HepG2 (cell line): ENCODE data around the gene FUBP3. TPM values are rescaled to one million over a fixed set of nuclear protein-coding genes. Genes with fewer than 3 reads are reported as not detected.
A peak's percentile ranks its signal among the peaks of the same experiment; 100 is the strongest.

Source experiments
- ESRRA ChIP-seq: sonication (generic); formaldehyde crosslinking; IDR thresholded peaks from 2 replicates; pipeline ENCODE4 v1.5.1; 2020; ENCODE audit warnings: mild to moderate bottlenecking, low read depth, missing genetic modification reagents
- FOXO4 ChIP-seq: sonication (generic); formaldehyde crosslinking; conservative IDR thresholded peaks from 2 replicates; pipeline ENCODE4 v1.8.1; 2023; ENCODE audit warnings: missing genetic modification reagents
- GATAD2A ChIP-seq: IDR thresholded peaks from 2 replicates; pipeline ENCODE4 v1.6.1; 2016
- HOXA9 ChIP-seq: sonication (generic); formaldehyde crosslinking; IDR thresholded peaks from 2 replicates; pipeline ENCODE4 v1.8.1; 2022; ENCODE audit warnings: missing genetic modification reagents, mild to moderate bottlenecking, moderate library complexity, borderline replicate concordance
- JDP2 ChIP-seq: sonication (generic); formaldehyde crosslinking; IDR thresholded peaks from 2 replicates; pipeline ENCODE4 v1.8.1; 2022; ENCODE audit warnings: missing genetic modification reagents, borderline replicate concordance
- KDM6A ChIP-seq: IDR thresholded peaks from 2 replicates; pipeline ENCODE4 v1.6.1; 2016; ENCODE audit warnings: low read depth
- KLF11 ChIP-seq: IDR thresholded peaks from 2 replicates; pipeline ENCODE4 v1.6.1; 2016; ENCODE audit warnings: missing compliant biosample characterization
- RBM39 ChIP-seq: fragments of 200-400 bp; formaldehyde crosslinking; IDR thresholded peaks from one replicate; pipeline ENCODE4 v1.6.1; 2018; ENCODE audit warnings: antibody characterized with exemption, mild to moderate bottlenecking, low read depth, low read length; ENCODE audit not compliant: poor library complexity, severe bottlenecking
- RORA ChIP-seq: sonication (generic); formaldehyde crosslinking; IDR thresholded peaks from 2 replicates; pipeline ENCODE4 v1.5.0; 2020; ENCODE audit warnings: mild to moderate bottlenecking, missing genetic modification reagents, moderate library complexity
- SALL1 ChIP-seq: sonication (generic); formaldehyde crosslinking; IDR thresholded peaks from 2 replicates; pipeline ENCODE4 v1.8.0; 2022; ENCODE audit warnings: mild to moderate bottlenecking, missing genetic modification reagents
- TCF12 ChIP-seq, 2 experiments: fragments of 450-650 bp in 1 of 2; sonication (generic) in 1 of 2; formaldehyde crosslinking in 1 of 2; IDR thresholded peaks; 2 replicates each; pipeline versions ENCODE4 v1.6.1 to v1.8.0; 2017 to 2022; ENCODE audit warnings: antibody characterized with exemption in 1 of 2, mild to moderate bottlenecking in 1 of 2, missing genetic modification reagents in 1 of 2, moderate library complexity in 1 of 2
- ZFP37 ChIP-seq: sonication (generic); formaldehyde crosslinking; IDR thresholded peaks from 2 replicates; pipeline ENCODE4 v1.4.0; 2020; ENCODE audit warnings: missing genetic modification reagents, borderline replicate concordance
- ZNF484 ChIP-seq: sonication (generic); formaldehyde crosslinking; IDR thresholded peaks from 2 replicates; pipeline ENCODE4 v1.5.1; 2020; ENCODE audit warnings: mild to moderate bottlenecking, low read depth, missing genetic modification reagents, borderline replicate concordance
- ZNF879 ChIP-seq: sonication (generic); formaldehyde crosslinking; IDR thresholded peaks from 2 replicates; pipeline ENCODE4 v1.8.1; 2023; ENCODE audit warnings: missing genetic modification reagents
- ZSCAN30 ChIP-seq: sonication (generic); formaldehyde crosslinking; IDR thresholded peaks from 2 replicates; pipeline ENCODE4 v1.5.0; 2020; ENCODE audit warnings: mild to moderate bottlenecking, missing genetic modification reagents
- polyA plus RNA-seq, 8 experiments: library from polyadenylated mRNA; depleted of rRNA in 3 of 8; stranded (reverse) in 7 of 8; unstranded in 1 of 8; fragments of >200 nt; fragmentation: Illumina TruSeq in 4 of 8; extraction: Trizol in 4 of 8; gene quantifications; 2 replicates each; pipeline versions ENCODE4 v1.2.1 to v1.2.3, GENCODE V29; 2011 to 2016; ENCODE audit warnings: low read depth in 4 of 8, missing spikeins in 1 of 8, mixed read lengths in 1 of 8; ENCODE audit not compliant: insufficient read depth in 1 of 8
- total RNA-seq, 5 experiments: library from RNA; depleted of rRNA; stranded (reverse); fragments of >200 nt; fragmentation: Illumina TruSeq; extraction: Trizol; gene quantifications; 2 replicates each; pipeline ENCODE4 v1.2.3, GENCODE V29; 2016; ENCODE audit warnings: low read depth in 1 of 5
- TF ChIP-seq, protein P1 (sequence below): sonication (generic); formaldehyde crosslinking; IDR thresholded peaks from one replicate; pipeline ENCODE4 v1.5.1; 2020; ENCODE audit warnings: mild to moderate bottlenecking, missing genetic modification reagents; ENCODE audit errors: not compliant biosample characterization
- TF ChIP-seq, protein P2 (sequence below): sonication (generic); formaldehyde crosslinking; IDR thresholded peaks from 2 replicates; pipeline ENCODE4 v1.4.0; 2020; ENCODE audit warnings: missing genetic modification reagents, mild to moderate bottlenecking, borderline replicate concordance
- TF ChIP-seq, protein P3 (sequence below): sonication (generic); formaldehyde crosslinking; conservative IDR thresholded peaks from 2 replicates; pipeline ENCODE4 v1.5.0; 2020; ENCODE audit warnings: missing genetic modification reagents

Gene FUBP3
- total and polyA plus RNA-seq, 2 of the 13 experiments (the other 11 are each of a cell fraction or from before 2014, with no cell fraction given): 28.7 to 40.0 TPM

GRCh38 chr9:130601100-130601499 is 21.7 kb downstream of the FUBP3 start (continued):
- TF ChIP-seq, protein P1, sequence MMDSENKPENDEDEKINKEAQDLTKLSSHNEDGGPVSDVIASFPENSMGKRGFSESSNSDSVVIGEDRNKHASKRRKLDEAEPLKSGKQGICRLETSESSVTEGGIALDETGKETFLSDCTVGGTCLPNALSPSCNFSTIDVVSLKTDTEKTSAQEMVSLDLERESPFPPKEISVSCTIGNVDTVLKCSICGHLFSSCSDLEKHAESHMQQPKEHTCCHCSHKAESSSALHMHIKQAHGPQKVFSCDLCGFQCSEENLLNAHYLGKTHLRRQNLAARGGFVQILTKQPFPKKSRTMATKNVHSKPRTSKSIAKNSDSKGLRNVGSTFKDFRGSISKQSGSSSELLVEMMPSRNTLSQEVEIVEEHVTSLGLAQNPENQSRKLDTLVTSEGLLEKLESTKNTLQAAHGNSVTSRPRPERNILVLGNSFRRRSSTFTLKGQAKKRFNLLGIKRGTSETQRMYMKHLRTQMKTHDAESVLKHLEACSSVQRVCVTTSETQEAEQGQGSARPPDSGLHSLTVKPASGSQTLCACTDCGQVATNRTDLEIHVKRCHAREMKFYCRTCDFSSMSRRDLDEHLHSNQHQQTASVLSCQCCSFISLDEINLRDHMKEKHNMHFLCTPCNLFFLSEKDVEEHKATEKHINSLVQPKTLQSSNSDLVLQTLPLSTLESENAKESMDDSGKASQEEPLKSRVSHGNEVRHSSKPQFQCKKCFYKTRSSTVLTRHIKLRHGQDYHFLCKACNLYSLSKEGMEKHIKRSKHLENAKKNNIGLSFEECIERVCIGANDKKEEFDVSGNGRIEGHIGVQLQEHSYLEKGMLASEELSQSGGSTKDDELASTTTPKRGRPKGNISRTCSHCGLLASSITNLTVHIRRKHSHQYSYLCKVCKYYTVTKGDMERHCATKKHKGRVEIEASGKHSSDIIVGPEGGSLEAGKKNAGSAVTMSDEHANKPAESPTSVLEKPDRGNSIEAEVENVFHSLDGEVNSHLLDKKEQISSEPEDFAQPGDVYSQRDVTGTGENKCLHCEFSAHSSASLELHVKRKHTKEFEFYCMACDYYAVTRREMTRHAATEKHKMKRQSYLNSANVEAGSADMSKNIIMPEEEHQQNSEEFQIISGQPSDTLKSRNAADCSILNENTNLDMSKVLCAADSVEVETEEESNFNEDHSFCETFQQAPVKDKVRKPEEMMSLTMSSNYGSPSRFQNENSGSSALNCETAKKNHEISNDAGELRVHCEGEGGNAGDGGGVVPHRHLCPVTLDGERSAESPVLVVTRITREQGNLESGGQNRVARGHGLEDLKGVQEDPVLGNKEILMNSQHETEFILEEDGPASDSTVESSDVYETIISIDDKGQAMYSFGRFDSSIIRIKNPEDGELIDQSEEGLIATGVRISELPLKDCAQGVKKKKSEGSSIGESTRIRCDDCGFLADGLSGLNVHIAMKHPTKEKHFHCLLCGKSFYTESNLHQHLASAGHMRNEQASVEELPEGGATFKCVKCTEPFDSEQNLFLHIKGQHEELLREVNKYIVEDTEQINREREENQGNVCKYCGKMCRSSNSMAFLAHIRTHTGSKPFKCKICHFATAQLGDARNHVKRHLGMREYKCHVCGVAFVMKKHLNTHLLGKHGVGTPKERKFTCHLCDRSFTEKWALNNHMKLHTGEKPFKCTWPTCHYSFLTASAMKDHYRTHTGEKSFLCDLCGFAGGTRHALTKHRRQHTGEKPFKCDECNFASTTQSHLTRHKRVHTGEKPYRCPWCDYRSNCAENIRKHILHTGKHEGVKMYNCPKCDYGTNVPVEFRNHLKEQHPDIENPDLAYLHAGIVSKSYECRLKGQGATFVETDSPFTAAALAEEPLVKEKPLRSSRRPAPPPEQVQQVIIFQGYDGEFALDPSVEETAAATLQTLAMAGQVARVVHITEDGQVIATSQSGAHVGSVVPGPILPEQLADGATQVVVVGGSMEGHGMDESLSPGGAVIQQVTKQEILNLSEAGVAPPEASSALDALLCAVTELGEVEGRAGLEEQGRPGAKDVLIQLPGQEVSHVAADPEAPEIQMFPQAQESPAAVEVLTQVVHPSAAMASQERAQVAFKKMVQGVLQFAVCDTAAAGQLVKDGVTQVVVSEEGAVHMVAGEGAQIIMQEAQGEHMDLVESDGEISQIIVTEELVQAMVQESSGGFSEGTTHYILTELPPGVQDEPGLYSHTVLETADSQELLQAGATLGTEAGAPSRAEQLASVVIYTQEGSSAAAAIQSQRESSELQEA (CRISPR knock-in tag): no peak
- peak; percentile 44; the same call in 1 of the 2 replicates for TF ChIP-seq KDM6A (CRISPR knock-in tag)
- TF ChIP-seq SALL1: peak; percentile 21; the same call in 1 of the 2 replicates
- TF ChIP-seq RORA (CRISPR knock-in tag): no peak
- TF ChIP-seq ZFP37 (CRISPR knock-in tag): no peak
- TF ChIP-seq ZNF484 (CRISPR knock-in tag): no peak
- TF ChIP-seq, protein P2, sequence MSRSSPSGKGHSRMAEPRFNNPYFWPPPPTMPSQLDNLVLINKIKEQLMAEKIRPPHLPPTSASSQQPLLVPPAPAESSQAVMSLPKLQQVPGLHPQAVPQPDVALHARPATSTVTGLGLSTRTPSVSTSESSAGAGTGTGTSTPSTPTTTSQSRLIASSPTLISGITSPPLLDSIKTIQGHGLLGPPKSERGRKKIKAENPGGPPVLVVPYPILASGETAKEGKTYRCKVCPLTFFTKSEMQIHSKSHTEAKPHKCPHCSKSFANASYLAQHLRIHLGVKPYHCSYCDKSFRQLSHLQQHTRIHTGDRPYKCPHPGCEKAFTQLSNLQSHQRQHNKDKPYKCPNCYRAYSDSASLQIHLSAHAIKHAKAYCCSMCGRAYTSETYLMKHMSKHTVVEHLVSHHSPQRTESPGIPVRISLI (CRISPR knock-in tag): no peak
- peak; percentile 82 for TF ChIP-seq GATAD2A (CRISPR knock-in tag)
- no peak for TF ChIP-seq HOXA9 (CRISPR knock-in tag)
- no peak for TF ChIP-seq JDP2 (CRISPR knock-in tag)
- no peak for TF ChIP-seq ZNF879
- TF ChIP-seq KLF11: no peak
- no peak for TF ChIP-seq TCF12 (IDR thresholded peaks at IDR 0.05)
- no peak for TF ChIP-seq TCF12 (CRISPR knock-in tag; IDR thresholded peaks at IDR 0.05)
- no peak for TF ChIP-seq RBM39
- TF ChIP-seq ZSCAN30 (CRISPR knock-in tag): no peak
- TF ChIP-seq, protein P3, sequence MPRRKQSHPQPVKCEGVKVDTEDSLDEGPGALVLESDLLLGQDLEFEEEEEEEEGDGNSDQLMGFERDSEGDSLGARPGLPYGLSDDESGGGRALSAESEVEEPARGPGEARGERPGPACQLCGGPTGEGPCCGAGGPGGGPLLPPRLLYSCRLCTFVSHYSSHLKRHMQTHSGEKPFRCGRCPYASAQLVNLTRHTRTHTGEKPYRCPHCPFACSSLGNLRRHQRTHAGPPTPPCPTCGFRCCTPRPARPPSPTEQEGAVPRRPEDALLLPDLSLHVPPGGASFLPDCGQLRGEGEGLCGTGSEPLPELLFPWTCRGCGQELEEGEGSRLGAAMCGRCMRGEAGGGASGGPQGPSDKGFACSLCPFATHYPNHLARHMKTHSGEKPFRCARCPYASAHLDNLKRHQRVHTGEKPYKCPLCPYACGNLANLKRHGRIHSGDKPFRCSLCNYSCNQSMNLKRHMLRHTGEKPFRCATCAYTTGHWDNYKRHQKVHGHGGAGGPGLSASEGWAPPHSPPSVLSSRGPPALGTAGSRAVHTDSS (CRISPR knock-in tag): no peak
- no peak for TF ChIP-seq ESRRA (CRISPR knock-in tag)
- TF ChIP-seq FOXO4 (CRISPR knock-in tag): no peak
